ENCODE measurements around the gene CCNG1.

DNA sequence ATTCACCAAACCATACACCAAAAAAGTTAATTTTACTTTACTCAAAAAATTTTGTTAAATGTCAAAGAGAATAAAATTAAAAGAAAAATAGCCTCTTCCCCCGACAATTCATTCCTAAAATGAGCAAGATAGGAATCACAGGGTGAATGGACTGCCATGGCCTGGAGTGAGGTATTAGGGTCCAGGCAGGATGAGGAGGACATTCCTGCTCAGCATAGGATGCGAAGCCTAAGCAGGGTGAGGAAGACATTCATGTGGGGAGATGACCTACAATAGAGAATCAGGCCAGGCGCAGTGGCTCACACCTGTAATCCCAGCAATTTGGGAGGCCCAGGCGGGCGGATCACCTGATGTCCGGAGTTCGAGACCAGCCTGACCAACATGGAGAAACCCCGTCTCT, 14.1 kb downstream of the CCNG1 start:
- no peak for TF ChIP-seq CTCF (IDR thresholded peaks at IDR 0.05; ENCODE audit: insufficient read depth, low read length)
- TF ChIP-seq POLR2AphosphoS5 (IDR thresholded peaks at IDR 0.05; ENCODE audit: low read depth): no peak

Data from HL-60 (cell line).